IPS DF 6.9 (cell line): ENCODE data around the gene C12orf50.
"Not testable (repeated sequence)": the region's sequence is repeated elsewhere in the genome, so short reads cannot be mapped to it uniquely, and the experiment has no call there.

Experiments
- DNase-seq: peaks from one replicate; pipeline ENCODE4 v3.0.0-alpha.2; 2013; ENCODE audit warnings: low read depth, low spot score
- H3K27ac ChIP-seq: one replicate; pipeline ENCODE4 v1.5.1; 2013; ENCODE audit warnings: low read length, control low read depth
- H3K27me3 ChIP-seq: 2 replicates; pipeline ENCODE4 v1.6.1; 2013; ENCODE audit warnings: mild to moderate bottlenecking, low read length; ENCODE audit not compliant: control insufficient read depth, insufficient read depth
- H3K36me3 ChIP-seq: 2 replicates; pipeline ENCODE4 v1.6.1; 2013; ENCODE audit warnings: low read length; ENCODE audit not compliant: control insufficient read depth, insufficient read depth
- H3K4me1 ChIP-seq: 2 replicates; pipeline ENCODE4 v1.6.1; 2013; ENCODE audit warnings: low read length; ENCODE audit not compliant: control insufficient read depth, insufficient read depth
- H3K4me3 ChIP-seq: 2 replicates; pipeline ENCODE4 v1.5.1; 2013; ENCODE audit warnings: mild to moderate bottlenecking, low read length
- H3K9me3 ChIP-seq: 2 replicates; pipeline ENCODE4 v1.6.1; 2013; ENCODE audit warnings: low read length, inconsistent platforms; ENCODE audit not compliant: control insufficient read depth, insufficient read depth
- WGBS: extraction: QIAGEN DNeasy Blood & Tissue Kit; methylation state at CpG from one replicate; pipeline ENCODE4 v1.1.7; 2013; ENCODE audit warnings: mixed read lengths, missing lambda C conversion rate; ENCODE audit not compliant: insufficient read length, insufficient coverage; 5-methylcytosine and 5-hydroxymethylcytosine counted together

The C12orf50 gene

GRCh38 chr12:87991483-87991882 is 37.7 kb downstream of the C12orf50 start:
- Histone ChIP-seq H3K36me3 (no peaks in the 10 kb centered on the region), H3K27me3 (no peaks in the 10 kb centered on the region), H3K9me3 (no peaks in the 10 kb centered on the region), H3K4me1 (no peaks in the 10 kb centered on the region), H3K4me3 (no peak overlapping the region), H3K27ac (no peak overlapping the region)
- DNase-seq, result no peak

GRCh38 chr12:87988534-87988933 is 40.7 kb downstream of the C12orf50 start:
- no CpG with 5 or more reads among the region's 2 CpGs for WGBS
- Histone ChIP-seq H3K4me1 (no peaks in the 10 kb centered on the region), H3K27ac (no peak overlapping the region), H3K36me3 (no peaks in the 10 kb centered on the region), H3K4me3 (no peak overlapping the region), H3K27me3 (no peaks in the 10 kb centered on the region), H3K9me3 (no peaks in the 10 kb centered on the region)
- DNase-seq, result no peak

GRCh38 chr12:87985069-87985675 is 44.0 kb downstream of the C12orf50 start:
- Histone ChIP-seq H3K36me3 (no peaks in the 10 kb centered on the region), H3K9me3 (no peaks in the 10 kb centered on the region), H3K4me3 (no peak overlapping the region), H3K27ac (no peak overlapping the region), H3K4me1 (no peaks in the 10 kb centered on the region), H3K27me3 (no peaks in the 10 kb centered on the region)
- DNase-seq, result no peak
- no CpG with 5 or more reads among the region's 2 CpGs for WGBS

- Histone ChIP-seq H3K4me3 (no peak overlapping the region), H3K36me3 (no peaks in the 10 kb centered on the region), H3K27ac (no peak overlapping the region), H3K4me1 (no peaks in the 10 kb centered on the region), H3K27me3 (no peaks in the 10 kb centered on the region), H3K9me3 (no peaks in the 10 kb centered on the region)
- DNase-seq, result no peak
- WGBS, result no CpG with 5 or more reads among the region's 1 CpG
Observed at GRCh38 chr12:87982208-87982607, 47.0 kb downstream of the C12orf50 start.

GRCh38 chr12:87981495-87981894 is 47.7 kb downstream of the C12orf50 start:
- Histone ChIP-seq H3K4me1 (no peaks in the 10 kb centered on the region), H3K27ac (no peak overlapping the region), H3K27me3 (no peaks in the 10 kb centered on the region), H3K36me3 (no peaks in the 10 kb centered on the region), H3K4me3 (no peak overlapping the region), H3K9me3 (no peaks in the 10 kb centered on the region)
- no peak for DNase-seq
- no CpG with 5 or more reads among the region's 1 CpG for WGBS

GRCh38 chr12:87975879-87976278 is 53.3 kb downstream of the C12orf50 start:
- no CpG with 5 or more reads among the region's 3 CpGs for WGBS
- H3K4me3 ChIP-seq, result no peak overlapping the region
- H3K4me1 ChIP-seq, result no peaks in the 10 kb centered on the region
- no peak overlapping the region for H3K27ac ChIP-seq
- H3K27me3 ChIP-seq, result no peaks in the 10 kb centered on the region
- no peaks in the 10 kb centered on the region for H3K36me3 ChIP-seq
- no peak for DNase-seq
- no peaks in the 10 kb centered on the region for H3K9me3 ChIP-seq

GRCh38 chr12:87967871-87968270 is 61.3 kb downstream of the C12orf50 start:
- no peak for DNase-seq

GRCh38 chr12:87960566-87960965 is 68.6 kb downstream of the C12orf50 start:
- WGBS, result no CpG with 5 or more reads among the region's 2 CpGs
- no peaks in the 10 kb centered on the region for H3K27me3 ChIP-seq

More at GRCh38 chr12:87967871-87968270, 61.3 kb downstream of the C12orf50 start:
- Histone ChIP-seq H3K27ac (no peak overlapping the region), H3K4me3 (no peak overlapping the region), H3K36me3 (no peaks in the 10 kb centered on the region), H3K27me3 (no peaks in the 10 kb centered on the region), H3K9me3 (no peaks in the 10 kb centered on the region), H3K4me1 (no peaks in the 10 kb centered on the region)

GRCh38 chr12:87954028-87954427 is 75.2 kb downstream of the C12orf50 start:
- not testable (repeated sequence) for DNase-seq, H3K4me3 ChIP-seq, H3K9me3 ChIP-seq, H3K36me3 ChIP-seq, H3K27me3 ChIP-seq, H3K4me1 ChIP-seq, H3K27ac ChIP-seq
- no CpG with 5 or more reads among the region's 7 CpGs for WGBS

More at GRCh38 chr12:87960566-87960965, 68.6 kb downstream of the C12orf50 start:
- no peak for DNase-seq
- Histone ChIP-seq H3K27ac (no peak overlapping the region), H3K4me1 (no peaks in the 10 kb centered on the region), H3K4me3 (no peak overlapping the region), H3K9me3 (no peaks in the 10 kb centered on the region), H3K36me3 (no peaks in the 10 kb centered on the region)

GRCh38 chr12:87953256-87953860 is 75.8 kb downstream of the C12orf50 start:
- no peak overlapping the region for H3K27ac ChIP-seq
- no peaks in the 10 kb centered on the region for H3K4me1 ChIP-seq
- H3K27me3 ChIP-seq, result no peaks in the 10 kb centered on the region
- no peaks in the 10 kb centered on the region for H3K36me3 ChIP-seq
- no peak for DNase-seq
- no peaks in the 10 kb centered on the region for H3K9me3 ChIP-seq
- H3K4me3 ChIP-seq, result no peak overlapping the region
- no CpG with 5 or more reads among the region's 3 CpGs for WGBS

GRCh38 chr12:87952850-87953249 is 76.4 kb downstream of the C12orf50 start:
- Histone ChIP-seq H3K27ac (no peak overlapping the region), H3K27me3 (no peaks in the 10 kb centered on the region), H3K36me3 (no peaks in the 10 kb centered on the region), H3K9me3 (no peaks in the 10 kb centered on the region), H3K4me1 (no peaks in the 10 kb centered on the region), H3K4me3 (no peak overlapping the region)
- no peak for DNase-seq
- WGBS, result no CpG with 5 or more reads among the region's 5 CpGs
